DND-41 (cell line): ENCODE results near the gene LMX1B.

Experiments
- ATAC-seq: fragments of 200-7000 bp; cut with Tn5 transposase; 3 replicates; pipeline ENCODE4 v1.9.1; 2021; ENCODE audit warnings: low read depth; ENCODE audit not compliant: insufficient read depth
- DNase-seq: peaks from one replicate; pipeline ENCODE4 v3.0.0-alpha.2; 2020
- H2AFZ ChIP-seq: 2 replicates; pipeline ENCODE4 v1.6.0; 2012; ENCODE audit warnings: low read depth, low read length
- H3K27ac ChIP-seq: 2 replicates; pipeline ENCODE4 v1.5.1; 2012; ENCODE audit warnings: low read length, inconsistent platforms
- H3K27me3 ChIP-seq: fragments of 200-600 bp; sonication (generic); 2 replicates; pipeline ENCODE4 v1.6.0; 2012; ENCODE audit warnings: low read length, mild to moderate bottlenecking, inconsistent platforms; ENCODE audit not compliant: insufficient read depth, poor library complexity
- H3K36me3 ChIP-seq: 2 replicates; pipeline ENCODE4 v1.5.1; 2012; ENCODE audit warnings: low read length, inconsistent platforms; ENCODE audit not compliant: insufficient read depth
- H3K4me1 ChIP-seq: 2 replicates; pipeline ENCODE4 v1.5.1; 2012; ENCODE audit warnings: mild to moderate bottlenecking, low read length; ENCODE audit not compliant: insufficient read depth
- H3K4me2 ChIP-seq: 2 replicates; pipeline ENCODE4 v1.6.0; 2012; ENCODE audit warnings: mild to moderate bottlenecking, moderate library complexity, low read length, inconsistent platforms; ENCODE audit not compliant: insufficient read depth
- H3K4me3 ChIP-seq, 2 experiments: fragments of 200-600 bp in 1 of 2; shearing (Covaris generic) in 1 of 2; 2 replicates each; pipeline ENCODE4 v1.5.1; 2012 to 2016; ENCODE audit warnings: inconsistent platforms in 2 of 2, low read length in 2 of 2, mild to moderate bottlenecking in 2 of 2, low read depth in 1 of 2, moderate library complexity in 1 of 2
- H3K79me2 ChIP-seq: 2 replicates; pipeline ENCODE4 v1.6.0; 2012; ENCODE audit warnings: low read length, inconsistent platforms; ENCODE audit not compliant: insufficient read depth
- H3K9ac ChIP-seq: 2 replicates; pipeline ENCODE4 v1.6.0; 2012; ENCODE audit warnings: low read depth, mild to moderate bottlenecking, inconsistent platforms, low read length, moderate library complexity
- H3K9me3 ChIP-seq: 2 replicates; pipeline ENCODE4 v1.5.1; 2012; ENCODE audit warnings: low read length, moderate library complexity, mild to moderate bottlenecking, inconsistent platforms; ENCODE audit not compliant: insufficient read depth, severe bottlenecking
- H4K20me1 ChIP-seq: 2 replicates; pipeline ENCODE4 v1.6.0; 2012; ENCODE audit warnings: low read length; ENCODE audit not compliant: insufficient read depth
- CTCF ChIP-seq: IDR thresholded peaks from 2 replicates; pipeline ENCODE4 v1.5.1; 2012; ENCODE audit warnings: borderline replicate concordance, low read length, moderate library complexity, mild to moderate bottlenecking; ENCODE audit not compliant: poor library complexity, severe bottlenecking; ENCODE audit errors: extremely low read depth
- EZH2 ChIP-seq: IDR thresholded peaks from 3 replicates; pipeline ENCODE4 v1.6.1; 2012; ENCODE audit warnings: borderline replicate concordance, low read depth, mild to moderate bottlenecking, moderate library complexity, low read length, inconsistent platforms; ENCODE audit not compliant: severe bottlenecking

The LMX1B gene

GRCh38 chr9:126638571-126639132 is 24.9 kb downstream of the LMX1B start:
- H3K27me3 ChIP-seq: peaks cover 24% of the 10 kb centered on the region
- no peak overlapping the region for H3K4me3 ChIP-seq

GRCh38 chr9:126639318-126640000 is 25.7 kb downstream of the LMX1B start:
- H2AFZ ChIP-seq: no peak overlapping the region
- H3K27me3 ChIP-seq: peaks cover 24% of the 10 kb centered on the region
- H3K4me2 ChIP-seq: no peak overlapping the region
- peaks cover 8% of the 10 kb centered on the region; the same call in 1 of the 2 replicates for H4K20me1 ChIP-seq
- no peaks in the 10 kb centered on the region for H3K79me2 ChIP-seq
- H3K27ac ChIP-seq: no peak overlapping the region
- no peaks in the 10 kb centered on the region for H3K4me1 ChIP-seq
- no peak for DNase-seq
- ATAC-seq: no peak
- H3K4me3 ChIP-seq: no peak overlapping the region
- H3K9me3 ChIP-seq: no peaks in the 10 kb centered on the region
- TF ChIP-seq CTCF (no peak), EZH2 (no peak)
- H3K36me3 ChIP-seq: no peaks in the 10 kb centered on the region
- H3K9ac ChIP-seq: no peak overlapping the region

More at GRCh38 chr9:126638571-126639132, 24.9 kb downstream of the LMX1B start:
- DNase-seq (no peak), ATAC-seq (no peak)
- no peaks in the 10 kb centered on the region for H3K79me2 ChIP-seq
- no peak overlapping the region for H3K27ac ChIP-seq
- TF ChIP-seq CTCF: no peak
- no peak for TF ChIP-seq EZH2
- H3K9ac ChIP-seq: no peak overlapping the region
- H2AFZ ChIP-seq: no peak overlapping the region
- H3K36me3 ChIP-seq: no peaks in the 10 kb centered on the region
- H3K9me3 ChIP-seq: no peaks in the 10 kb centered on the region
- H3K4me2 ChIP-seq: no peak overlapping the region
- H3K4me1 ChIP-seq: no peaks in the 10 kb centered on the region
- peaks cover 8% of the 10 kb centered on the region; the same call in 1 of the 2 replicates for H4K20me1 ChIP-seq

GRCh38 chr9:126641118-126641851 is 27.6 kb downstream of the LMX1B start:
- Histone ChIP-seq H3K36me3 (no peaks in the 10 kb centered on the region), H3K27me3 (peaks cover 31% of the 10 kb centered on the region), H2AFZ (no peak overlapping the region), H3K79me2 (no peaks in the 10 kb centered on the region), H3K27ac (no peak overlapping the region), H3K4me2 (no peak overlapping the region), H3K4me3 (no peak overlapping the region), H3K4me1 (no peaks in the 10 kb centered on the region), H3K9ac (no peak overlapping the region), H4K20me1 (peaks cover 8% of the 10 kb centered on the region), H3K9me3 (no peaks in the 10 kb centered on the region)
- DNase-seq: no peak
- TF ChIP-seq EZH2 (no peak), CTCF (no peak)
- ATAC-seq: no peak
